ENCODE data around the gene ASTL.

Gene ASTL

DNA sequence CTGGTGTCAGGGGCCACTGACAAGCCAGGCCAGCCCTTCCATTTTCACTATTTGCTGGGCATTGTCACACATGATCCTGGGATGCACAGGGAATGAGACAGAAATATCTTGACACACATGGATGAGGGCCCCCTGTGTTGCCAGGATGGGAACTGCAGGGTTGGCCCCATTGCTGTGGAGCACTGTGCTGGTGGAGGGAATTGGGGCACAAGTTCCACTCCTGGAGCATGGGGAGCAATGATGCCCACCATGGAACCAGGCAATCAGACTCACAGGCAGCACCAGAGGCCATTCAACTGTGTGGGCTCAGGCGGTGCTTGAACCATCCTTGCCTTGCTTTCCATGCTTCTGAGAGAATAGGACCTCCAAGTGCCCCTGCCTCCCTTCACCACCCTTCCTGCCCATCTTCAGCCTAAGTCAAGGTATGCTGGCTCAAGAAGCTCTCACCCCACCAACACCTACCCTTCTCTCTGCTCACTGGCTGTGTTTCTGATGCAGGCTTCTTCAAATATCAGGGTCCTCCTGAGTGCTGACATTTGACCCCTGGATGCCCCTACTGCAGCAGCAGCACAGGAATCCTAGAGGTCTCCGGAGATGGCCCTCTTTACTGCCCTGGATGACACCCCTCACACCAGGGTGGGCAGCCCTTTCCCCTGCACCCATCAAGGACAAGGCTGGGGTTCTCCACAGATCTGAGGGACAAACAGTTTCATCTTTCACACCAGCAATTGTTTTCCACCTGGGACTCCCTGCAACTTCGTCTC, 33.0 kb downstream of the ASTL start:
- in situ Hi-C loops (cut with MboI; ENCODE audit: low sequenced_read_pairs): loop anchor here (25.0 kb wide), 1 partner anchor 93 kb away; no protein-coding TSS in a partner anchor
- Histone ChIP-seq H3K4me3 (no peak overlapping the region), H3K27me3 (ENCODE audit: low read depth) (no peaks in the 10 kb centered on the region), H3K4me1 (no peaks in the 10 kb centered on the region), H3K36me3 (replicated peaks) (no peaks in the 10 kb centered on the region), H3K9me3 (0 out of 2 replicates have a peak, but pooled peaks cover 5% of the 10 kb centered on the region)
- DNase-seq (ENCODE audit: low spot score in 2 of 2): no peak

DNA sequence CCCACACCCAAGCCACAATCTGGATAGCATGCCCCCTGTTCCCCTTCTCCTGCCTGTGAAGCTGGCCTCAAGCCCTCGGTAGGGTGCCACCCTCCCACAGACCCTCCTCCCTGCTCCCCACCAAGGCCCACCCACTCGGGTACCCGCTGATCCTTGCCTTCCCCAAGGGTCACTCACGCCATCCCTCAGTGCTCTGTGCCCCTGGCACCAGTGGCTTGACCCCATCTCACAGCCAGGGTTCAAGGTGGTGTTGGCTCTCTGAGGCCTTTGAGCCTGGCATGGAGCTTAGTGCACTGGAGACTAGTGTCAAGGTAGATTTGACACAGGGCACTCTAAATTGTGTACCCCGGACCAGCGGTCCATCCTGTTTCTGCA, 33.8 kb downstream of the ASTL start:
- Histone ChIP-seq H3K4me1 (no peaks in the 10 kb centered on the region), H3K9me3 (0 out of 2 replicates have a peak, but pooled peaks cover 5% of the 10 kb centered on the region), H3K27me3 (ENCODE audit: low read depth) (no peaks in the 10 kb centered on the region), H3K4me3 (no peak overlapping the region), H3K36me3 (replicated peaks) (no peaks in the 10 kb centered on the region)
- DNase-seq (ENCODE audit: low spot score in 2 of 2): no peak
- in situ Hi-C loops (cut with MboI; ENCODE audit: low sequenced_read_pairs): loop anchor here (25.0 kb wide), 1 partner anchor 92 kb away; no protein-coding TSS in a partner anchor

GRCh38 chr2:96103761-96104486, 34.4 kb downstream of the ASTL start:
- in situ Hi-C loops (cut with MboI; ENCODE audit: low sequenced_read_pairs): loop anchor here (25.0 kb wide), 1 partner anchor 92 kb away; no protein-coding TSS in a partner anchor
- H3K4me3 ChIP-seq: no peak overlapping the region
- no peak for DNase-seq (ENCODE audit: low spot score in 2 of 2)
- H3K9me3 ChIP-seq: 0 out of 2 replicates have a peak, but pooled peaks cover 5% of the 10 kb centered on the region
- H3K36me3 ChIP-seq (replicated peaks): no peaks in the 10 kb centered on the region
- H3K27me3 ChIP-seq (ENCODE audit: low read depth): no peaks in the 10 kb centered on the region
- no peaks in the 10 kb centered on the region for H3K4me1 ChIP-seq

DNA sequence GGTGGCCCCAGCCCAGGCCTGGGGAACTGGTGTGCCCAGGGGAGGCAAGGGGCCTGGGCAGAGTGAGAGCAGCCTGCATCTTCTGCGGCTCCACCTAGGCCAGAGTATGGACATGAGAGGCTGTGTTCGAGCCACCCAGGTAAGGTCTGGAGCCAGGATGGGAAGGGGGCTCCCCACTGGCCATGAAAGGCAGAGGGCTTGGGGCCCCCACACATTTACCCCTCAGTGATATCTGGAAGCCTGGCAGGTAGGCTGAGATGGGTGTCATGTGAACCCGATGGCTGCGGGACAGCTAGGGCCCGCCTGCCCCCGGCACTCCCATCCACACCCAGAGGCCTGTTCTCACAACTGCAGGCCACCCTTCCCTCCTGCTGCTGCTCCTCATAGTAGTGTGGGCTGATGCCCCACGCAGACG, 35.1 kb downstream of the ASTL start:
- H3K4me1 ChIP-seq: no peaks in the 10 kb centered on the region
- H3K9me3 ChIP-seq: 0 out of 2 replicates have a peak, but pooled peaks cover 5% of the 10 kb centered on the region
- H3K4me3 ChIP-seq: no peak overlapping the region
- in situ Hi-C loops (cut with MboI; ENCODE audit: low sequenced_read_pairs): loop anchor here (25.0 kb wide), 1 partner anchor 91 kb away; no protein-coding TSS in a partner anchor
- no peak for DNase-seq (ENCODE audit: low spot score in 2 of 2)
- H3K36me3 ChIP-seq (replicated peaks): no peaks in the 10 kb centered on the region
- H3K27me3 ChIP-seq (ENCODE audit: low read depth): no peaks in the 10 kb centered on the region

DNA sequence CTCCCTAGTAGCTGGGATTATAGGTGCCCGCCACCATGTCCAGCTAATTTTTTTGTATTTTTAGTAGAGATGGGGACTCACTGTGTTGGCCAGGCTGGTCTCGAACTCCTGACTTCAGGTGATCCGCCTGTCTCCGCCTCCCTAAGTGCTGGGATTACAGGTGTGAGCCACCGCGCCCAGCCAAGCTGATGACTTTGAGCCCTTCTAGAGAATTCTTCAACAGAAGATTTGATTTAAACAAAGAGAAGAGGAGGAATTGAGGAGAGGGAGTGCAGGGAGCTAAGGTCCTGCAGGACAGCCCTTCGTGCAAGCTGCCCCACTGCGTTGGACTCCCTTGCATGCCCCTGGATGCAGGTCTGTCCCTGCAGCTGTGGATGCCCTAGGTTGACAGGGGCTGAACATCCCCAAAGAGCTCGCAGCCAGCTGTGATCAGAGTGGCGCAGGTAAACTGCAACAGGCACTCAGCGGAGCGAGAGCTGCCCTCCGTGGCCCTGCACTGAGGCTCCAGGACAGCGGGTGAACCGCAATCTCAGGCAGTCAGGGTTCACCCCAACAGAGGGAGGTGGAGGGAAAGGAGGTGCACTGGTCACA, 35.6 kb downstream of the ASTL start:
- in situ Hi-C loops (cut with MboI; ENCODE audit: low sequenced_read_pairs): loop anchor here (25.0 kb wide), 1 partner anchor 90 kb away; no protein-coding TSS in a partner anchor
- 0 out of 2 replicates have a peak, but pooled peaks cover 5% of the 10 kb centered on the region for H3K9me3 ChIP-seq
- H3K4me3 ChIP-seq: no peak overlapping the region
- no peaks in the 10 kb centered on the region for H3K27me3 ChIP-seq (ENCODE audit: low read depth)
- DNase-seq (ENCODE audit: low spot score in 2 of 2): peak in 1 of 2 experiments; percentile 2
- H3K4me1 ChIP-seq: no peaks in the 10 kb centered on the region
- H3K36me3 ChIP-seq (replicated peaks): no peaks in the 10 kb centered on the region

- Histone ChIP-seq H3K9me3 (0 out of 2 replicates have a peak, but pooled peaks cover 5% of the 10 kb centered on the region), H3K27me3 (ENCODE audit: low read depth) (no peaks in the 10 kb centered on the region), H3K4me3 (no peak overlapping the region), H3K36me3 (replicated peaks) (no peaks in the 10 kb centered on the region), H3K4me1 (no peaks in the 10 kb centered on the region)
- peak in 1 of 2 experiments; percentile 6 for DNase-seq (ENCODE audit: low spot score in 2 of 2)
- in situ Hi-C loops (cut with MboI; ENCODE audit: low sequenced_read_pairs): loop anchor here (25.0 kb wide), 1 partner anchor 89 kb away; no protein-coding TSS in a partner anchor
Measured at GRCh38 chr2:96100893-96101304, 37.4 kb downstream of the ASTL start.

DNA sequence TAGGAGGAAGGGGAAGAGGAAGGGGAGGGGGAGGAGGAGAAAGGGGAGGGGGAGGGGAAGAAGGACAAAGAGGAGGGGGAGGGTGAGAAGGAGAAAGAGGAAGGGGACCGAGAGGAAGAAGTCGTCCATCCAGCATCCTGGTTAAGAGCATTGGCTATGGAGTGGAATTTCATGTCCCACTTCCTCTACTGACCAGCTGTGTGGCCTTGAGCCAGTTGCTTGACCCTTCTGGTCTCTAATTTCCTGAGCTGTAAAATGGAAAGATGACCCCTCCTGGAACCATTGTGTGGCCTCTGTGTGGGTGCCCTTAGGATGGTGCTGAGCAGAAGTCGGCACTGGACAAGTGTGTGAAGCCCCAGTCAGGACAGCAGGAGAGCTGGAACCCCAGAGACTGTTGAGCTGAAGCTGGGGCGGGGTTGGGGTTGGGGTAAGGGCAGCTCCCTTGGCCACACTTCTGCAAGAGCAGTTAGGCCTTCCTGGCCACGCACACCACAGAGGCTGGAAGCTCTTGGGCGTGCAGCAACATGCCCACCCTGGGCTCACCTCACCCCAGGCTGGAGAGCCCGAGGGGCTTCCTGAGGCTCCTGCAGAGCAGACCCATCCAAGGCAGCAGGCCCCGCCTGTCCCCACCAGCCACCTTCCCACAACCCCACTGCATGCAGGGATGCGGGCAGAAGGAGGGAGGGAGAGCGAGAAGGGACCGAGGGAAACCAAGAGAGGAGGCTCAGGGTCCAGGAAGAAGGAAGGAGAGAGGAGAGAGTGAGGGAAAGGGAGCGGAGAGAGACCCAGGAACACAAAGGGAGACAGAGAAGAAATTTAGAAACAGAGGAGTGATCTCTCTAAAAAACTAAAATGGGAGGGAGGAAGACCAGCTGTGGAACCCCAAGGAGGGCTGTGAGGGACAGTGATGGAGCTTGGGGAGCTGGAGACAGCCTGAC, 38.2 kb downstream of the ASTL start:
- H3K4me1 ChIP-seq: peaks cover 4% of the 10 kb centered on the region
- no peaks in the 10 kb centered on the region for H3K27me3 ChIP-seq (ENCODE audit: low read depth)
- 0 out of 2 replicates have a peak, but pooled peaks cover under 1% of the 10 kb centered on the region for H3K9me3 ChIP-seq
- in situ Hi-C loops (cut with MboI; ENCODE audit: low sequenced_read_pairs): loop anchor here (25.0 kb wide), 1 partner anchor 88 kb away; no protein-coding TSS in a partner anchor
- DNase-seq (ENCODE audit: low spot score in 2 of 2): peak in 1 of 2 experiments; percentile 29
- H3K36me3 ChIP-seq (replicated peaks): no peaks in the 10 kb centered on the region
- H3K4me3 ChIP-seq: no peak overlapping the region

DNA sequence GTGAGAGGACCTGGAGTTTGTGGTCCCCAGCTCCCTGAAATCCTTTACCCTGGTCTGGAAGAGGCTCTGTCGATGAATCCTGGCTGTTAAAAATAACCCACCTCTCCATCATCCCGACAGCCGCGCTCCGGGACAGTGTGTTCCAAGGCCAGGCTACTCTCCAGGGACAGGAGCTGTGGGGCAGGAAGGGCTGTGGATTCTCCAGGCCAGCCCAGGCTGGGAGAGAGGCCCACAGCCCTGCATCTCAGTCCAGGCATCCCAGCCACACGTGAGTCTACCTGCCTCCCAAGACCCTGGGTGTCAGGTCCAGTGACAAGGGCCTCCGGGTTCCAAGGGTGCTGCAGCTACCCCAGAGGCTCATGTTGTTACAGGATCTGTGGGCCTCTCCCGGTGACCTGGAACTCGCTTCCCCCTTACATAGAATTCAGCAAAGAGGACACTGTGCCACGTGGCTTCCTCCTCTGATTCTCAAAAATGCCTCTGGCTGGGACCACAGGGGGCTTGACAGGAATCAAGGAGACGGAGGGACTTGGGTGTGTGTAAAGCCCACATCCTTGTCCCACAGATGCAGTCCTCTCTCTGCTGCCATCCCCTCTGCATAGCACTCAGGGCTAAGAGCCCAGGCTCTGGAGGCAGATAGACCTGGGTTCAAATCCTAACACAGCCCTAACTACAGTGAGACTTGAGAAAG, 39.3 kb downstream of the ASTL start:
- in situ Hi-C loops (cut with MboI; ENCODE audit: low sequenced_read_pairs): no loop called here
- no peaks in the 10 kb centered on the region for H3K36me3 ChIP-seq (replicated peaks)
- H3K9me3 ChIP-seq: no peaks in the 10 kb centered on the region
- peak in 1 of 2 experiments; percentile 5 for DNase-seq (ENCODE audit: low spot score in 2 of 2)
- no peaks in the 10 kb centered on the region for H3K27me3 ChIP-seq (ENCODE audit: low read depth)
- H3K4me3 ChIP-seq: no peak overlapping the region
- H3K4me1 ChIP-seq: peaks cover 11% of the 10 kb centered on the region

GRCh38 chr2:96097951-96098823, 40.1 kb downstream of the ASTL start:
- peak in 1 of 2 experiments; percentile 5 for DNase-seq (ENCODE audit: low spot score in 2 of 2)
- peaks cover 18% of the 10 kb centered on the region for H3K4me1 ChIP-seq
- H3K36me3 ChIP-seq (replicated peaks): no peaks in the 10 kb centered on the region
- in situ Hi-C loops (cut with MboI; ENCODE audit: low sequenced_read_pairs): no loop called here
- H3K9me3 ChIP-seq: no peaks in the 10 kb centered on the region
- H3K27me3 ChIP-seq (ENCODE audit: low read depth): no peaks in the 10 kb centered on the region
- no peak overlapping the region for H3K4me3 ChIP-seq

GRCh38 chr2:96097441-96097840, 40.9 kb downstream of the ASTL start:
- H3K27me3 ChIP-seq (ENCODE audit: low read depth): no peaks in the 10 kb centered on the region
- in situ Hi-C loops (cut with MboI; ENCODE audit: low sequenced_read_pairs): no loop called here
- DNase-seq (ENCODE audit: low spot score in 2 of 2): no peak

GRCh38 chr2:96095116-96095636, 43.1 kb downstream of the ASTL start:
- Histone ChIP-seq H3K9me3 (no peaks in the 10 kb centered on the region), H3K4me3 (no peak overlapping the region), H3K36me3 (replicated peaks) (no peaks in the 10 kb centered on the region), H3K4me1 (peaks cover 30% of the 10 kb centered on the region), H3K27me3 (ENCODE audit: low read depth) (no peaks in the 10 kb centered on the region)
- no peak for DNase-seq (ENCODE audit: low spot score in 2 of 2)
- in situ Hi-C loops (cut with MboI; ENCODE audit: low sequenced_read_pairs): no loop called here

More at GRCh38 chr2:96097441-96097840, 40.9 kb downstream of the ASTL start:
- Histone ChIP-seq H3K4me1 (peaks cover 20% of the 10 kb centered on the region), H3K9me3 (no peaks in the 10 kb centered on the region), H3K36me3 (replicated peaks) (no peaks in the 10 kb centered on the region), H3K4me3 (no peak overlapping the region)
